ENCODE measurements around the gene SEC24A.
A peak's percentile ranks its signal among the peaks of the same experiment; 100 is the strongest.
"Not testable (repeated sequence)": the region's sequence is repeated elsewhere in the genome, so short reads cannot be mapped to it uniquely, and the experiment has no call there.

SEC24A gene

DNA sequence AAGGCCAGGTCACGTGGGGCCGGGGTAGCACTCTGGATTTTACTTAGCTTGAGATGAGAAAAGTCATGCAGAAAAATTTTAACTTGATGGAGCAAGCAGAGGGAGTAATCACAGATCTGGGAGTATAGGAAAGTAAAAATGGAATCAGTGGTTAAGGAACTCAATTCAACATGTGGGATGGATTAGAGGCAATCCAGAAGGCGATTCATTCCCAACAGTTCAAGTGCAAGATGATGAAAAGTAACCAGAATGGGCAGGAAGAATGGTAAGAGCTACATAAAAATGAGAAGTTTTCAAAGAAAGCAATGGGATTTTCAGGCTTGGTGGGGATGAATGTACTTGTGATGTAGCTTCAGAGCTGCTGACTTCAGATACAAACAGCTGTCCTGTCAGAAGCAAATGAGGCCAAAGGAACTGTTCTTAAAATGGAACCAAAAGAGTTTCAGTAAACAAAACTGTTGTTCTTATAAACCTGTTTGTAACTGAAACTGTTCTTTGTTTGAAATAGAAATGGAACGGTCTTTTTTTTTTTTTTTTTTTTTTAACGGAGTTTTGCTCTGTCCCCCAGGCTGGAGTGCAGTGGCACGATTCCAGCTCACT lies 5.6 kb upstream of the SEC24A start:
- ChIA-PET CTCF (no interaction called here), POLR2A (no interaction called here)
- no peak for DNase-seq (ENCODE audit: low read depth, low spot score)
- TF ChIP-seq CTCF (IDR thresholded peaks at IDR 0.05; ENCODE audit: insufficient read depth, low read length, missing control alignments): no peak
- no peak overlapping the region for H3K4me3 ChIP-seq (ENCODE audit: low read depth, low read length)

GRCh38 chr5:134647750-134648424 lies 698 bp upstream of the SEC24A start:
- peak overlapping the region; percentile 100 for H3K4me3 ChIP-seq (ENCODE audit: low read depth, low read length)
- DNase-seq (ENCODE audit: low read depth, low spot score): peak; percentile 21
- ChIA-PET CTCF (interaction anchor here (1.2 kb wide), 1 partner anchor 256 kb away, joined by 3 read pairs; no protein-coding TSS in a partner anchor), POLR2A (interaction anchor here (0.7 to 0.8 kb wide), 2 partner anchors 13 to 28 kb away, joined by 3 read pairs; no protein-coding TSS in a partner anchor)
- no peak for TF ChIP-seq CTCF (IDR thresholded peaks at IDR 0.05; ENCODE audit: insufficient read depth, low read length, missing control alignments)

DNA sequence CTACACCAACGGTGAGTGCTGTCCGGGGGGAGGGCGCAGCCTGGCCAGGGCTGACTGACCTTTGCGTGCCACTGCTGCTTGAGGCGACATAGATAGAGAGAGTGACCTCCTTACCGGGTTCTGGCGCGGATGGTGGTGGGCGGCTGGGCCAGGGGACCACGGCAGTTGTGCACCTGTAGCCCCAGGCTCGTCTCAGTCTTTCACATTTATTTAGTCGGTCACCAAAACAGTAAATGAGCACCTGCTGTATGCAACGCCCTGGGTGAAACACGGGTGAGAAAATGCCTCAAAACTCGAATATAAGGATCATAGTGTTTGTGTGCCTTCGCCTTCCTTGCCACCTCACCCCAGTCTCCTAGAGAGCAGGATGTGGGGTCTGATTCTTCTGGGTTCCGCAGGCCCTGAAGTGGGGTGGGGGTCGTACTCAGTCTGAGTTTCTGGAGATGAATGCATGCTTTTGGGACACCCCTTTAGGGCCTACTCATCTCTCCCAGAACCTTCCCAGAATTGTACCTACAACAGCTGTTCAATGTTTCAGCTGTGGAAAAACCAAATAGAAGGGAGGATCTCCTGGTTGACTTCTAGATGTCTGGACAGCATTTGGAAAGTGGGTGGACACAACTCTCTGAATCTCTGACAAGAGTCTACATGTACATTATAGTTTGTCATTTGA lies 714 bp downstream of the SEC24A start:
- no peak for TF ChIP-seq CTCF (IDR thresholded peaks at IDR 0.05; ENCODE audit: insufficient read depth, low read length, missing control alignments)
- POLR2A ChIA-PET: no interaction called here
- DNase-seq (ENCODE audit: low read depth, low spot score): no peak
- CTCF ChIA-PET: interaction anchor here (0.6 kb wide), 1 partner anchor 361 kb away, joined by 4 read pairs; no protein-coding TSS in a partner anchor
- peak overlapping the region; percentile 100 for H3K4me3 ChIP-seq (ENCODE audit: low read depth, low read length)

- POLR2A ChIA-PET, CTCF ChIA-PET: not testable (repeated sequence)
- peak overlapping the region; percentile 100 for H3K4me3 ChIP-seq (ENCODE audit: low read depth, low read length)
These were observed 2.1 kb downstream of the SEC24A start for GRCh38 chr5:134650660-134651059.

GRCh38 chr5:134651531-134651930 lies 2.9 kb downstream of the SEC24A start:
- no peak for TF ChIP-seq CTCF (IDR thresholded peaks at IDR 0.05; ENCODE audit: insufficient read depth, low read length, missing control alignments)
- CTCF ChIA-PET: interaction anchor here (0.6 kb wide), 2 partner anchors 12 to 64 kb away, joined by 3 read pairs; no protein-coding TSS in a partner anchor
- no peak for DNase-seq (ENCODE audit: low read depth, low spot score)
- POLR2A ChIA-PET: interaction anchor here (1.4 kb wide), 1 partner anchor 10 kb away, joined by 4 read pairs; no protein-coding TSS in a partner anchor
- no peak overlapping the region for H3K4me3 ChIP-seq (ENCODE audit: low read depth, low read length)

More at GRCh38 chr5:134650660-134651059, 2.1 kb downstream of the SEC24A start:
- DNase-seq (ENCODE audit: low read depth, low spot score): not testable (repeated sequence)

- POLR2A ChIA-PET: interaction anchor here (0.7 kb wide), 2 partner anchors 13 to 286 kb away, joined by 3 to 4 read pairs; no protein-coding TSS in a partner anchor
These were observed 8.1 kb downstream of the SEC24A start for GRCh38 chr5:134656690-134657089.

More at GRCh38 chr5:134656690-134657089, 8.1 kb downstream of the SEC24A start:
- TF ChIP-seq CTCF (IDR thresholded peaks at IDR 0.05; ENCODE audit: insufficient read depth, low read length, missing control alignments): no peak
- no peak for DNase-seq (ENCODE audit: low read depth, low spot score)
- CTCF ChIA-PET: interaction anchor here (0.9 kb wide), 1 partner anchor 50 kb away, joined by 4 read pairs; no protein-coding TSS in a partner anchor
- H3K4me3 ChIP-seq (ENCODE audit: low read depth, low read length): no peak overlapping the region

Data from AG04449 (cell line).